Common myeloid progenitor, CD34-positive (primary cell): ENCODE results near the gene PNLDC1.
"Not testable (repeated sequence)": the region's sequence is repeated elsewhere in the genome, so short reads cannot be mapped to it uniquely, and the experiment has no call there.

ENCODE experiments used
- CTCF ChIA-PET: fragments of 350-600 bp; sonication (Branson Sonifier 250); formaldehyde crosslinking; loops from one replicate; lab custom pipeline; 2021; ENCODE audit warnings: antibody characterized with exemption; lab: Charles Lee
- POLR2A ChIA-PET: fragments of 350-600 bp; sonication (Branson Sonifier 250); formaldehyde crosslinking; loops from one replicate; lab custom pipeline; 2021; ENCODE audit warnings: antibody characterized with exemption; lab: Charles Lee
- DNase-seq, 3 donors: peaks; one replicate each; pipeline versions ENCODE4 v3.0.0 to v3.0.0-alpha.2; 2013
- H3K27ac ChIP-seq, 2 experiments: 1 replicate in 1 of 2; 2 replicates in 1 of 2; pipeline ENCODE4 v1.7.0; 2013; ENCODE audit warnings: inconsistent platforms in 2 of 2, low read length in 2 of 2, mild to moderate bottlenecking in 2 of 2, low read depth in 1 of 2, moderate library complexity in 1 of 2; ENCODE audit not compliant: severe bottlenecking in 2 of 2, insufficient read depth in 1 of 2, poor library complexity in 1 of 2
- H3K27me3 ChIP-seq, 5 experiments: replicated peaks in 2 of 5; 1 replicate in 3 of 5; 2 replicates in 2 of 5; pipeline versions ENCODE4 v1.6.1 to v1.7.0; 2013; ENCODE audit warnings: low read length in 4 of 5, mild to moderate bottlenecking in 2 of 5, moderate library complexity in 2 of 5, inconsistent platforms in 1 of 5; ENCODE audit not compliant: insufficient read depth in 5 of 5, control insufficient read depth in 4 of 5
- H3K36me3 ChIP-seq, 4 experiments: 1 replicate in 2 of 4; 2 replicates in 2 of 4; pipeline versions ENCODE4 v1.6.1 to v1.7.0; 2013; ENCODE audit warnings: low read length in 3 of 4, control low read depth in 1 of 4, mild to moderate bottlenecking in 1 of 4; ENCODE audit not compliant: control insufficient read depth in 4 of 4, insufficient read depth in 4 of 4
- H3K4me1 ChIP-seq, 4 experiments: 1 replicate in 3 of 4; 2 replicates in 1 of 4; pipeline versions ENCODE4 v1.6.1 to v1.7.1; 2013; ENCODE audit warnings: low read length in 3 of 4, mild to moderate bottlenecking in 3 of 4, control low read depth in 1 of 4, inconsistent platforms in 1 of 4, moderate library complexity in 1 of 4; ENCODE audit not compliant: control insufficient read depth in 4 of 4, insufficient read depth in 4 of 4; ENCODE audit errors: control extremely low read depth in 1 of 4
- H3K4me3 ChIP-seq, 7 experiments: 1 replicate in 4 of 7; 2 replicates in 3 of 7; pipeline versions ENCODE4 v1.5.1 to v1.7.0; 2013; ENCODE audit warnings: mild to moderate bottlenecking in 7 of 7, low read length in 6 of 7, moderate library complexity in 6 of 7, inconsistent platforms in 2 of 7, low read depth in 2 of 7, control low read depth in 1 of 7; ENCODE audit not compliant: insufficient read depth in 4 of 7, control insufficient read depth in 1 of 7; ENCODE audit errors: extremely low read depth in 1 of 7
- H3K9me3 ChIP-seq, 5 experiments: 1 replicate in 4 of 5; 2 replicates in 1 of 5; pipeline versions ENCODE4 v1.6.1 to v1.7.1; 2013; ENCODE audit warnings: low read length in 4 of 5, mild to moderate bottlenecking in 2 of 5, inconsistent platforms in 1 of 5, low read depth in 1 of 5, moderate library complexity in 1 of 5; ENCODE audit not compliant: control insufficient read depth in 4 of 5, insufficient read depth in 2 of 5; ENCODE audit errors: control extremely low read depth in 1 of 5
- WGBS: methylation state at CpG from one replicate; pipeline ENCODE4 v1.1.5; 2013; ENCODE audit not compliant: insufficient coverage; 5-methylcytosine and 5-hydroxymethylcytosine counted together

Gene PNLDC1

GRCh38 chr6:159790956-159791598 lies 9.0 kb upstream of the PNLDC1 start:
- peak overlapping the region; percentile 79 to 91 for H3K27ac ChIP-seq
- POLR2A ChIA-PET, result interaction anchor here (0.8 to 2.1 kb wide), 7 partner anchors 9 to 105 kb away, joined by 3 to 11 read pairs (median 4); partner anchors contain the start of genes ACAT2 and SOD2

GRCh38 chr6:159794976-159795375 lies 5.1 kb upstream of the PNLDC1 start:
- peaks cover 18 to 57% (median 35%) of the 10 kb centered on the region in 4 experiments for H3K36me3 ChIP-seq
- CTCF ChIA-PET, H3K9me3 ChIP-seq, H3K27ac ChIP-seq, H3K4me3 ChIP-seq, POLR2A ChIA-PET, DNase-seq, H3K27me3 ChIP-seq: not testable (repeated sequence)
- peaks cover 7 to 22% (median 15%) of the 10 kb centered on the region in 4 experiments for H3K4me1 ChIP-seq
- 91% methylated on average over 4 of the region's 8 CpGs for WGBS

More at GRCh38 chr6:159790956-159791598, 9.0 kb upstream of the PNLDC1 start:
- H3K9me3 ChIP-seq, result no peaks in the 10 kb centered on the region
- H3K27me3 ChIP-seq, result no peaks in the 10 kb centered on the region
- peak; percentile 7 to 41 (median 30) for DNase-seq
- peaks cover 11 to 33% (median 25%) of the 10 kb centered on the region in 4 experiments for H3K36me3 ChIP-seq
- H3K4me1 ChIP-seq, result peaks cover 18 to 42% (median 29%) of the 10 kb centered on the region in 4 experiments
- peak overlapping the region; percentile 66 to 97 (median 94) for H3K4me3 ChIP-seq
- WGBS, result 29% methylated on average over 14 of the region's 18 CpGs
- CTCF ChIA-PET, result interaction anchor here (1.0 to 7.1 kb wide), 10 partner anchors 9 to 101 kb away, joined by 3 to 43 read pairs (median 6); no protein-coding TSS in a partner anchor

GRCh38 chr6:159797554-159797953 lies 2.5 kb upstream of the PNLDC1 start:
- peaks cover 0 to 2% (median 1%) of the 10 kb centered on the region in 4 experiments for H3K4me1 ChIP-seq
- CTCF ChIA-PET, result no interaction called here
- no peak for DNase-seq
- H3K27me3 ChIP-seq, result no peaks in the 10 kb centered on the region
- H3K36me3 ChIP-seq, result peaks cover 16 to 59% (median 31%) of the 10 kb centered on the region in 4 experiments
- no CpG with 5 or more reads among the region's 1 CpG for WGBS
- H3K27ac ChIP-seq, result no peak overlapping the region
- H3K4me3 ChIP-seq, result no peak overlapping the region
- POLR2A ChIA-PET, result no interaction called here
- no peaks in the 10 kb centered on the region for H3K9me3 ChIP-seq

GRCh38 chr6:159801935-159802334 lies 1.9 kb downstream of the PNLDC1 start:
- H3K27ac ChIP-seq, result no peak overlapping the region
- ChIA-PET CTCF (interaction anchor here (0.6 to 1.9 kb wide), 2 partner anchors 50 to 1279 kb away, joined by 3 to 6 read pairs; no protein-coding TSS in a partner anchor), POLR2A (no interaction called here)
- H3K36me3 ChIP-seq, result peaks cover 7 to 32% (median 23%) of the 10 kb centered on the region in 4 experiments
- no peak for DNase-seq
- H3K9me3 ChIP-seq, result no peaks in the 10 kb centered on the region
- WGBS, result 98% methylated on average over 6 of the region's 8 CpGs
- H3K4me3 ChIP-seq, result no peak overlapping the region
- H3K4me1 ChIP-seq, result peaks cover 0 to 9% (median 0%) of the 10 kb centered on the region in 4 experiments
- no peaks in the 10 kb centered on the region for H3K27me3 ChIP-seq

GRCh38 chr6:159804504-159804903 lies 4.4 kb downstream of the PNLDC1 start:
- no peak for DNase-seq
- ChIA-PET CTCF (interaction anchor here (0.9 kb wide), 1 partner anchor 8 kb away, joined by 3 read pairs; no protein-coding TSS in a partner anchor), POLR2A (interaction anchor here (0.7 kb wide), 1 partner anchor 13 kb away, joined by 4 read pairs; no protein-coding TSS in a partner anchor)
- H3K4me1 ChIP-seq, result peaks cover 0 to 9% (median 0%) of the 10 kb centered on the region in 4 experiments
- H3K27me3 ChIP-seq, result no peaks in the 10 kb centered on the region
- H3K27ac ChIP-seq, result no peak overlapping the region
- peaks cover 0 to 8% (median 5%) of the 10 kb centered on the region in 4 experiments for H3K36me3 ChIP-seq
- WGBS, result 100% methylated on average over 9 of the region's 10 CpGs
- no peaks in the 10 kb centered on the region for H3K9me3 ChIP-seq
- no peak overlapping the region for H3K4me3 ChIP-seq

GRCh38 chr6:159805440-159806020 lies 5.5 kb downstream of the PNLDC1 start:
- Histone ChIP-seq H3K36me3 (no peaks in the 10 kb centered on the region), H3K27ac (no peak overlapping the region), H3K9me3 (no peaks in the 10 kb centered on the region), H3K4me3 (no peak overlapping the region), H3K4me1 (peaks cover 0 to 9% (median 0%) of the 10 kb centered on the region in 4 experiments), H3K27me3 (no peaks in the 10 kb centered on the region)
- CTCF ChIA-PET, result interaction anchor here (0.9 to 1.3 kb wide), 2 partner anchors 9 to 49 kb away, joined by 3 read pairs; no protein-coding TSS in a partner anchor
- 95% methylated on average over 5 of the region's 6 CpGs for WGBS
- DNase-seq, result no peak
- POLR2A ChIA-PET, result no interaction called here
